Measurements from ENCODE around the gene RAB3A.
A peak's percentile ranks its signal among the peaks of the same experiment; 100 is the strongest.

Gene RAB3A

GRCh38 chr19:18197306-18197705 is 6.5 kb downstream of the RAB3A start:
- no peak for FAIRE-seq

- no peak for FAIRE-seq
These were observed 7.4 kb downstream of the RAB3A start for GRCh38 chr19:18196511-18196845.

- FAIRE-seq, result no peak
These were observed 9.1 kb downstream of the RAB3A start for GRCh38 chr19:18194554-18195238.

- no peak for FAIRE-seq
These were observed 9.7 kb downstream of the RAB3A start for GRCh38 chr19:18194181-18194530.

GRCh38 chr19:18193388-18194180 is 10.3 kb downstream of the RAB3A start:
- FAIRE-seq, result no peak

- FAIRE-seq, result peak; percentile 97
These were observed 11.0 kb downstream of the RAB3A start, which contains the start of gene MPV17L2 for GRCh38 chr19:18192673-18193387. TSS of gene MPV17L2 (plus strand) at chr19:18193218. CDS start at chr19:18193282, 64 bp downstream.

- FAIRE-seq, result no peak
These were observed 12.2 kb downstream of the RAB3A start for GRCh38 chr19:18191640-18192062.

- FAIRE-seq, result no peak
These were observed 13.6 kb downstream of the RAB3A start for GRCh38 chr19:18190278-18190677.

GRCh38 chr19:18185538-18185937 is 18.3 kb downstream of the RAB3A start:
- FAIRE-seq, result no peak

- FAIRE-seq, result no peak
These were observed 20.3 kb downstream of the RAB3A start for GRCh38 chr19:18183529-18183928.

GRCh38 chr19:18179957-18180356 is 23.9 kb downstream of the RAB3A start:
- no peak for FAIRE-seq

- no peak for FAIRE-seq
These were observed 27.2 kb downstream of the RAB3A start for GRCh38 chr19:18176367-18177310.

GRCh38 chr19:18174983-18175382 is 28.9 kb downstream of the RAB3A start:
- FAIRE-seq, result no peak

GRCh38 chr19:18173572-18174288 is 30.1 kb downstream of the RAB3A start, which contains the start of gene IFI30:
TSS of gene IFI30 (plus strand) at chr19:18173813. CDS start at chr19:18173842, 29 bp downstream.
- no peak for FAIRE-seq

- FAIRE-seq, result no peak
These were observed 30.7 kb downstream of the RAB3A start for GRCh38 chr19:18173054-18173571.

GRCh38 chr19:18172331-18173053 is 31.4 kb downstream of the RAB3A start:
- no peak for FAIRE-seq

GRCh38 chr19:18171605-18172327 is 32.1 kb downstream of the RAB3A start:
- no peak for FAIRE-seq

GRCh38 chr19:18170714-18171255 is 33.1 kb downstream of the RAB3A start:
- no peak for FAIRE-seq

GRCh38 chr19:18168673-18169381 is 35.0 kb downstream of the RAB3A start:
- no peak for FAIRE-seq
